NCI-H146 (cell line): ENCODE measurements around the gene TRIP12.
A peak's percentile ranks its signal among the peaks of the same experiment; 100 is the strongest.
"Not testable (repeated sequence)": the region's sequence is repeated elsewhere in the genome, so short reads cannot be mapped to it uniquely, and the experiment has no call there.

ENCODE experiments used
- DNase-seq: peaks from one replicate; lab custom pipeline; 2025; lab: John Stamatoyannopoulos, UW

TRIP12 gene

GRCh38 chr2:229768235-229768634 is 153.6 kb downstream of the TRIP12 start:
- no peak for DNase-seq

DNA sequence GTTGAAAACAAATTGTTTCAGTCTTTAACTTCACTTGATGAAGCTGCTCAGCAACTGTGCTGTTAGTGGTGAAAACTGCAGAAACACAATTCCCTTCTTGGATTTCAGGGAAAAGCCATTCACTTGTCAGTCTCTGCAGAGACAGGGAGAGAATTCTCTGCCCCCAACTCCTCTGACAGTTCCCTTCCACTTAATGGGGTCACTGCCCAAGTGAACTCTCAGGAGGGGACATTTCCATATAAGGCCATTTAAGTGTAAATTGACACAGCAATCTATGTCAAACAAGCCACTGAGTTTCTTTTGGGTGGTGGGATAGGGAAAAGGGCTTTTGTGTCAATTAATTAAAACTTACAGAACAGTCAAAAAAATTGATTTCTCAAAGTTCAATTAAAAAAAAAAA is 156.1 kb downstream of the TRIP12 start:
- no peak for DNase-seq

- no peak for DNase-seq
Observed at GRCh38 chr2:229761663-229762062, 160.1 kb downstream of the TRIP12 start.

GRCh38 chr2:229757462-229757861 is 164.3 kb downstream of the TRIP12 start:
- DNase-seq: not testable (repeated sequence)

DNA sequence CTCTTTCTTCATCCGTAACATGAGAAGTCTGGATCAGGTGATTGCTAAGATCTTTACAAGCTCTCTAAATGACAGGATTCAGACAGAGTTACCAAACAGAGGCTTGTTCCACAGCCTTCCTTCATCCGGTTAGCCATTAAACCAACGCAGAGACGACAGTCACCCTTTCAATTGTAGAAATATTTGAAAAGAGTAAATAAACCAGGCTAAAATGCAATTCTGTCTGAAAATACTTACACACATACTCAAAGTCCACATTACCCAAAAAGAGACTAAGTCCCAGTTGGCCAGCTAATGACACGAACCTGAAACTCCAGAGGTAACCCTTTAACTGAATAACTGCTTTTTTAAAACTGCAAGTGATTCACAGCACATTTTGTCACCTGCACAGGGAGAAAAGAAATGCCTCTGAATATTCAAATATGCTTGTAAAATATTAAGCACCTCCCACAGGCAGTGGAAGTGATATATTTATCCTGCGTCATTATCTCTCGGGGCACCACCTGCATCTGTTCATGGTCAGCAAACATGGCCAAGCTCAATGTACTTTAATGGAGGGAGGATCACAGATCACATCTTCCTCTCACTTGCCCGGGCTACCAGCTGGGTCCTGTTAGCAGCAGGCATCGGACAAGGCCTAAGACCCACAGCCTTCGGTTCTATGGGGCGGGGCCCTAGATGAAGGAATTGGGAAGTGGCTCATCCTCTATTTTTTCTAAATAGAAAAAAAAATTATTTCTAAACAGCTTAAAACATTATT is 168.7 kb downstream of the TRIP12 start:
- DNase-seq: peak; percentile 48

DNA sequence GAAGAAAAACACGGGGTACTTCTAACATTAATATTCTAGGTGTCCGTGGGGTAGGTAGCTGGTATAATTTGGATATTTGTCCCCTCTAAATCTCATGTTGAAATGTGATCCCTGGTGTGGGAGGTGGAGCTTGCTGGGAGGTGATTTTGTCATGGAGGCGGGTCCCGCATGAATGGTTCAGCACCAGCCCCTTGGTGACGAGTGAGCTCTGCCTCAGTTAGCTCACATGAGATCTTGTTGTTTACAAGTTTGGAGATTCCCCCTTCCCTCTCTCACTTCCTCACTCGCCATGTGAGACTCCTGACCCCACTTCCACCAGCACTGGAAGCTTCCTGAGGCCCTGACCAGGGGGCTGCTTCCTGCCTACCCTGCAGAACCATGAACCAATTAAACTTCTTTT is 172.0 kb downstream of the TRIP12 start:
- DNase-seq: no peak

DNA sequence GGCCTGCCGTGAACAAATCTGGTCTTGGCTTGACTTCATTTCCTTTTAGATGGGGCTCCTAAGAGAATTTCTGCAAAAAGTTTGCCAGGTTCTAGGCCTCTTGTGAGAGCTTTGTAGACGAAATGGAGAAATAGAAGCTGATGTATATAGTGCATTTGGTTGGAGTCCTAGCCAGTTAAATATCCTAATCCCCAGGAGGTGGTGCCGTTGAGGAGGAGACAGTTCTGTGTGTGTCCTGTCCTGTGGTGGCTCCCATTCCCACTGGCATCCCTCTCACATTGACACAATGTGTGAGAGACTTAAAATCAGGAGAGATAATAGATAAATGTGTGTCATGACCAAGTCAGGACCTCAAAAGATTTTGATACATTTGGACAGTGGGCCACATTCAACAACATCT is 172.9 kb downstream of the TRIP12 start:
- no peak for DNase-seq

DNA sequence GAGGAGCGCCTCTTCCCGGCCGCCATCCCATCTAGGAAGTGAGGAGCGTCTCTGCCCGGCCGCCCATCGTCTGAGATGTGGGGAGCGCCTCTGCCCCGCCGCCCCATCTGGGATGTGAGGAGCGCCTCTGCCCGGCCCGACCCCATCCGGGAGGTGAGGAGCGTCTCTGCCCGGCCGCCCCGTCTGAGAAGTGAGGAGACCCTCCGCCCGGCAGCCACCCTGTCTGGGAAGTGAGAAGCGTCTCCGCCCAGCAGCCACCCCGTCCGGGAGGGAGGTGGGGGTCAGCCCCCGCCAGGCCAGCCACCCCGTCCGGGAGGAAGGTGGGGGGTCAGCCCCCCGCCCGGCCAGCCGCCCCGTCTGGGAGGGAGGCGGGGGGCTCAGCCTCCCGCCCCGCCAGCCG is 179.1 kb downstream of the TRIP12 start:
- DNase-seq: not testable (repeated sequence)

GRCh38 chr2:229740279-229740678 is 181.5 kb downstream of the TRIP12 start:
- DNase-seq: no peak

GRCh38 chr2:229738024-229738625 is 183.7 kb downstream of the TRIP12 start:
- no peak for DNase-seq

DNA sequence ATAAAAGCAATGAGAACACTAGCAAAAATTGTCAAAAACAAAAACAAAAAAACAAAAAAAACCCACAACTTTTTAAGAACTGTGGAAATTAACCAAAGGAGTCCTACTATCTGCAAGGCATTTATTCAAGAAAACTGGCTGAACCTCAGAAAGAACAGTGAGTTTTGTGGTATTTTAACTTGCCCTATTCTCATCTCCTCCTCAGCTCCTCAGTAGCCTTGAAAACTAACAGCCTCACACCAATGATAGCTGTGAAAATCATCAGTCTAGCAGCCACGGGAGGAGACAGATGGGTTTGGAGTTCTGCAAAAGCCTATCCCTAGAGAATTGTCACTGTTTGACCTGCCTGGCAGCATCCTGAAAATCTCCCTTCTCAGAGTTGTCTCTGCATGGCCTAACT is 187.4 kb downstream of the TRIP12 start:
- no peak for DNase-seq

DNA sequence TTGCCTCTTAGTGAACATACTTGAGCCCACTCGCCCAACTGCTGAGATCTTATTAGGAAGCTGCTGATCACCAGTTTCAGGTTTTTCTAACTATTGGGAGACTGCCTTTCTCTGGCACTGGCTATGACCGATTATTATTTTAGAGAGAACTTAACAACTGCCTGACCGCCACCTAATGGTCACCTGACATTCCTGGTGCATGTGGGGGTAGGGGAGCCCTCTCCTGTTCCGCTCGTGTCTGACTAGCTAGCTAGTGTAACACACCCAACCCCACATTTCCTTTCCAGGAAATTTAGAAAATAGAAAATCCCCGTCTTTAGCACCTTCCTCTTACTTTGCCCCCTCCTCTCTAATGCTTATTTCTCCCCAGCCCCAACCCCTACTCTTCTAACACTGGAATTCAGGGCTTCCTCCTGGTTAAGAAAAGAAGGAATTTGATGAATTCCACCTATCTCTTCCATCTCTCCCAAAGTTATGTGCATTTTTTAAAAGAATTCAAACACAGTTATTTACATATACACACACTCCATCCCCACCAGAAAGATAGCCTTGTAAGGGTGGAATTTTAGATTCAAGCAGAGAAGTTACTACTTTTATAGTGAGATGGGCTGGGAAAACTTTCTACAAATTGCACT is 188.1 kb downstream of the TRIP12 start:
- no peak for DNase-seq

- no peak for DNase-seq
Observed at GRCh38 chr2:229732897-229733296, 188.9 kb downstream of the TRIP12 start.

DNA sequence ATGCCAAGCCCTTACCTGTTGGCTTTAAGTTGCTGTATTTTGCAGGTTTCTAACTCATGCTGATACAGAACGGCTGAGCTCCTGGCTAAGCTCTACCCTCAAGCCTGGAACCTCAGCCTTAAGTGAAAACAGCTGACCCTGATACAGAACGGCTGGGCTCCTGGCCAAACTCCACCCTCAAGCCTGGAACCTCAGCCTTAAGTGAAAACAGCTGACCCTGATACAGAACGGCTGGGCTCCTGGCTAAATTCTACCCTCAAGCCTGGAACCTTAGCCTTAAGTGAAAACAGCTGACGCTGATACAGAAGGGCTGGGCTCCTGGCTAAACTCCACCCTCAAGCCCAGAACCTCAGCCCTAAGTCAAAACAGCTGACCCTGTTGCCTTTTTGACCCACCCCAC is 189.9 kb downstream of the TRIP12 start:
- DNase-seq: no peak

DNA sequence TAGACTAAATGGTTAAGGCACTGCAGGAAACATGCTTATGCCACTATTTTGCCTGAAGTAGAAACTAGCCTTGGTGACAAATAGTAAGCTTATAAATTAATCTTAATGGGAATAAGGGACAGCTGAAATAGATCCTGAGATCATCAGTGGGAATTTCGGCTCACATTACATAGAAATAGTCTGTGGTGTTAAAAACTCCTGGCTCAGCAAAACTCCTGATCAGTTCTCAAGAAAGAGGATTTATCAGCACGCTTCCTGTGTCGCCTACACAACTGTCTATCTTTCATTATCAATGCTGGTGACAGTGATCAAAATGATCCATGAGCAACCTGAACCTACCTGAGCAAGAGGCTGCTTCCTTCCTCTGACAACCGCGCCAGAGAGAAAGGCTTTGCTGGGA is 190.4 kb downstream of the TRIP12 start:
- DNase-seq: no peak

- DNase-seq: no peak
Observed at GRCh38 chr2:229728370-229728769, 193.4 kb downstream of the TRIP12 start.

DNA sequence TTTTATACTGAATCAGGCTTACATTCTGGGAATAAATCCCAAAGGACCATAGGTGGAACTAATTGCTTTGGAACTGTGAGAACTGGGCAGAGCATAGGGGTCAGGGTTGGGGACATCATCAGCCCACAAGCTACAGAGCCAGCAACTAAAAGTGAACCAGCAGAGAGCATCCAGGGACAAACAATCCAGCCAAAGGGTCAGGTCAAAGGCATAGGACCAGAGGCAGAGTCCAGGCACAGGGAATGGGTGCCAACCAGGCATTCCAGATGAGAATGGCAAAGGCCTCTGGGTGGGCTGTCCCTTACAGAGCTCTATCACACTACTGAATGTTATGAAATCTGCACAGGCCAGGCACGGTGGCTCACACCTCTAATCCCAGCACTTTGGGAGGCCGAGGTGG is 195.2 kb downstream of the TRIP12 start:
- DNase-seq: no peak

GRCh38 chr2:229725716-229726574 is 195.9 kb downstream of the TRIP12 start:
- DNase-seq: peak; percentile 23

DNA sequence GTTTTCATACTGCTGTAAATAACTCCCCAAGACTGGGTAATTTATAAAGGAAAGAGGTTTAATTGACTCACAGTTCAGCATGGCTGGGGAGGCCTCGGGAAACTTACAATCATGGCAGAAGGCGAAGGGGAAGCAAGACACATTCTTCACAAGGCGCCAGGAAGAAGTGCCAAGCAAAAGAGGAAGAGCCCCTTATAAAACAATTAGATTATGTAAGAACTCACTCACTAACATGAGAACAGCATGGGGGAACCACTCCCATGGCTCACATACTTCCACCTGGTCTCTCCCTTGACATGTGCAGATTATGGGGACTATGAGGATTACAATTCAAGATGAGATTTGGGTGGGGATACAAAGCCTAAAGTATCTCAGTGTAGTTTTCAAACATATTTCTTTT is 198.6 kb downstream of the TRIP12 start:
- not testable (repeated sequence) for DNase-seq

- no peak for DNase-seq
Observed at GRCh38 chr2:229719926-229720647, 201.7 kb downstream of the TRIP12 start.

GRCh38 chr2:229718057-229718456 is 203.8 kb downstream of the TRIP12 start:
- no peak for DNase-seq
